Measurements from ENCODE around the gene WDR59.
A peak's percentile ranks its signal among the peaks of the same experiment; 100 is the strongest.
"Not testable (repeated sequence)": the region's sequence is repeated elsewhere in the genome, so short reads cannot be mapped to it uniquely, and the experiment has no call there.

WDR59 gene, protein sequence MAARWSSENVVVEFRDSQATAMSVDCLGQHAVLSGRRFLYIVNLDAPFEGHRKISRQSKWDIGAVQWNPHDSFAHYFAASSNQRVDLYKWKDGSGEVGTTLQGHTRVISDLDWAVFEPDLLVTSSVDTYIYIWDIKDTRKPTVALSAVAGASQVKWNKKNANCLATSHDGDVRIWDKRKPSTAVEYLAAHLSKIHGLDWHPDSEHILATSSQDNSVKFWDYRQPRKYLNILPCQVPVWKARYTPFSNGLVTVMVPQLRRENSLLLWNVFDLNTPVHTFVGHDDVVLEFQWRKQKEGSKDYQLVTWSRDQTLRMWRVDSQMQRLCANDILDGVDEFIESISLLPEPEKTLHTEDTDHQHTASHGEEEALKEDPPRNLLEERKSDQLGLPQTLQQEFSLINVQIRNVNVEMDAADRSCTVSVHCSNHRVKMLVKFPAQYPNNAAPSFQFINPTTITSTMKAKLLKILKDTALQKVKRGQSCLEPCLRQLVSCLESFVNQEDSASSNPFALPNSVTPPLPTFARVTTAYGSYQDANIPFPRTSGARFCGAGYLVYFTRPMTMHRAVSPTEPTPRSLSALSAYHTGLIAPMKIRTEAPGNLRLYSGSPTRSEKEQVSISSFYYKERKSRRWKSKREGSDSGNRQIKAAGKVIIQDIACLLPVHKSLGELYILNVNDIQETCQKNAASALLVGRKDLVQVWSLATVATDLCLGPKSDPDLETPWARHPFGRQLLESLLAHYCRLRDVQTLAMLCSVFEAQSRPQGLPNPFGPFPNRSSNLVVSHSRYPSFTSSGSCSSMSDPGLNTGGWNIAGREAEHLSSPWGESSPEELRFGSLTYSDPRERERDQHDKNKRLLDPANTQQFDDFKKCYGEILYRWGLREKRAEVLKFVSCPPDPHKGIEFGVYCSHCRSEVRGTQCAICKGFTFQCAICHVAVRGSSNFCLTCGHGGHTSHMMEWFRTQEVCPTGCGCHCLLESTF

GRCh38 chr16:74984529-74985296 is at the start of gene WDR59:
Gene WDR59, minus strand, starts transcription at chr16:74985123. Its CDS starts 106 bp downstream, at chr16:74985017.
- no peak for TF ChIP-seq CTCF (conservative IDR thresholded peaks at IDR 0.05)
- H3K27ac ChIP-seq, result peak within 1 kb of the TSS; percentile 63; the same call in 1 of the 2 replicates

DNA sequence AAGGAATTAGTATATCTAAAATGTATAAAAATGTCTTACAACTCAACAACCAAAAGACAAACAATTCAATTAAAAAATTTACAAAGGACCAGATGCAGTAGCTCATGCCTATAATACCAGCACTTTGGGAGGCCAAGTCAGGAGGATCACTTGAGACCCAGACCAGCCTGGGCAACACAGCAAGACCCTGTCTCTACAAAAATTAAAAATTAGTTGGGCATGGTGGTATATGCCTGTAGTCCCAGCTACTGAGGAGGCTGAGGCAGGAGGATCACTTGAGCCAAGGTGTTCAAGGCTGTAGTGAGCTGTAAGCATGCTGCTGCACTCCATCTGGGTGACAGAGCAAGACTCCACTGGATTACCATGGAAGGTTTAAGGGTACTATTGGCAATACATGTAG is 47.7 kb upstream of the WDR59 start:
- TF ChIP-seq CTCF (conservative IDR thresholded peaks at IDR 0.05), result no peak
- no peak overlapping the region for H3K27ac ChIP-seq

- TF ChIP-seq CTCF (conservative IDR thresholded peaks at IDR 0.05), result no peak
- no peak overlapping the region for H3K27ac ChIP-seq
These were observed 44.9 kb upstream of the WDR59 start for GRCh38 chr16:75029854-75030253.

GRCh38 chr16:75028544-75029135 is 43.7 kb upstream of the WDR59 start:
- TF ChIP-seq CTCF (conservative IDR thresholded peaks at IDR 0.05), result no peak
- H3K27ac ChIP-seq, result no peak overlapping the region

DNA sequence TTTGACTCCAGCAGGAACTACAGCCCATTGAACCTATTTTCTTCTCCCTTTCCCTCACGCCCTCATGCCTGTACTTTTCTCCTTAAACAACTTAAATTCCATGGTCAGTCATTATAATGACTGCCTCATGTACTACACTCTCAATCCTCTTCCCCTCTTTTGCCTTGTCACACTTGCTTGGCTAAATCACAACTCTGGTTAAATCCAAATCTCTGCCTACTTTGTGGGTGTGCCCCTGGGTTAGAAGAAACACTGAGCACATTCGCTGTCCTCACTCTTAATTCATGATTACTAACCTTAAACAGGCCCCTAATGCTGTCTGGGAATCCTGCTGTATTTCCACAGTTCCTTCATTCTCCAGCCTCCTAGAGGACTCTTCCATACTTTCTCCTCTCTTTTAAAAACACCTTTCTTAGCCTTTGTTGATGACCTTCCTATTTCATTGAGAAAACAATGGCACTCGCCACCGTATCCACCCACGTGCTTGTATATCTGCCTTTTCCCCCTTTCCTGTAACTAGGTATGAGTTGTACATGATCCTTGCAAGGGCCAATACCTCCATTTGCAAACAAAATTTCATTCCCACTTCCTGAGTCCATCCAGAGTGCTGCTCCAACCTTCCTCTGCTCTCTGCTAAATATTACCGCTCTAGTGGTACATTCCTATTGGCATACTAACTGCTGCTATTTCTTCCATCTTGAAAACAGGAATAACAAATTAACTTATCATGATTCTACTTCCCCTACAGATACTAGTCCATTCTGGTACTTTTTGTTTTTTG is 42.8 kb upstream of the WDR59 start:
- H3K27ac ChIP-seq, result no peak overlapping the region
- TF ChIP-seq CTCF (conservative IDR thresholded peaks at IDR 0.05), result no peak

DNA sequence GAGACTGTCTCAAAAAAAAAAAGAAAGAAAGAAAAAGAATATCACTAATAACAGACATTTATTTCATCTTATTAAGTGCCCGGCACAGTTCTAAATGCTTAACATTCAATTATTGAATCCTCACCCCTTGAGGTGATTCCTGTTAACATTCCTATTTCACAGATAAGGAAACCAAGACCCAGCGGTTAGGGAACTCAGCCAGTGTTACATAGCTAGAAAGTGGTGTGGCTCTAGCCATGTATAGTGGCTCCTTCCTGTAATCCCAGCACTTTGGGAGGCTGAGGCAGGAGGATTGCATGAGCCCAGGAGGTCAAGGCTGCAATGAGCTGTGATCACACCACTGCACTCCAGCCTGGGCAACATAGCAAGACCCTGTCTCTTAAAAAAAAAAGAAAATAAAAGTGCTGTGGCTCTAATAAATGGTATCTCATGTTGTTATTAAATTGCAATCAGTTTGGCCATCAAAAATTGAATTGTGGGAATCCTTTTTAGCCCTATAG is 42.0 kb upstream of the WDR59 start:
- no peak overlapping the region for H3K27ac ChIP-seq
- no peak for TF ChIP-seq CTCF (conservative IDR thresholded peaks at IDR 0.05)

DNA sequence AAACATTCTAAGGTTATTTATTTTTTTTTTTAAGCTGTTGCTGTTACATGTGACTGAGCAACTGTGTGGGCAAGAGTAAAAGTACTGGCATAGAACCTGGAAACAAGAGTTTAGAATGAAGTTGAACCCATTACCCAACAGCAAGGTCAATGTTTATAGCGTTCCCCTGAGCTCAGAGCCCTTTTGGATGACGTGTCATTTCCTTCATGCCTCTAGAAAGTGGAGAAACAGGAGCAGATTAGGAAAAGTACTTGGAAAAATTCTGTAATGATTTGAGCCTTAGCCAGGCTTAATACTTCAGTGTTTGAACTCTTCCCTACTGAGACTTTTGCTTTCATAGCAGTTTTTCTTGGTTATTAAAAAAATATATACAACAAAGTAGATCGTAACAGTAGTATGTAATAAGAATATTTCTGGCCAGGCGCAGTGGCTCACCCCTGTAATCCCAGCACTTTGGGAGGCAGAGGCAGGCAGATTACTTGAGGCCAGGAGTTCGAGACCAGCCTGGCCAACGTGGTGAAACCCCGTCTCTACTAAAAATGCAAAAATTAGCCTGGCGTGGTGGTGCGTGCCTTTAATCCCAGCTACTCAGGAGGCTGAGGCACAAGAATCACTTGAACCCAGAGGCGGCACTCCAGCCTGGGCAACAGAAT is 41.4 kb upstream of the WDR59 start:
- H3K27ac ChIP-seq, result not testable (repeated sequence)
